COR-L47 (cell line): Measurements from ENCODE around the gene PCBP3.
"Not testable (repeated sequence)": the region's sequence is repeated elsewhere in the genome, so short reads cannot be mapped to it uniquely, and the experiment has no call there.

ENCODE experiments used
- DNase-seq: peaks from one replicate; lab custom pipeline; 2025; lab: John Stamatoyannopoulos, UW

Gene PCBP3

DNA sequence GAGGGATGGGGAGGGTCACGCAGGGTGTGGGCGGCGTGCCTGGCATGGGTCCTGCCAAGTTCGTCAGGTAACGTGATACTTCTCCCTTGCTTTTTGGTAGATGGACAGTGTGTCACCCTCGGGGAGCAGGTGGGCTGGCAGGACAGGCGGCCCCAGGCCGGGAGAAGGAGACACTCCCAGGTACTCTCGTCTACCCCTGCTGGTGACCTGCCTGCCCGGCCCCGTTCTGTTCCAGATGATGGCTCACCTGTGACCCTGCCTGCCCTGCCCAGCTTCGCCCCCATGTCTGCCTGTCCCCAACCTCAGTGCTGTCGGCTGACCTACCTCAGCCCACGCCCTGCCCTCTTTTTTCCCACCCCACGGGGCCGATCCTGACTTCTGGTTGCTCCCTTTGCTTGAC is 144.7 kb downstream of the PCBP3 start:
- no peak for DNase-seq

GRCh38 chr21:45788637-45789506 is 145.3 kb downstream of the PCBP3 start:
- no peak for DNase-seq

- no peak for DNase-seq
Observed at GRCh38 chr21:45790427-45790826, 146.9 kb downstream of the PCBP3 start.

DNA sequence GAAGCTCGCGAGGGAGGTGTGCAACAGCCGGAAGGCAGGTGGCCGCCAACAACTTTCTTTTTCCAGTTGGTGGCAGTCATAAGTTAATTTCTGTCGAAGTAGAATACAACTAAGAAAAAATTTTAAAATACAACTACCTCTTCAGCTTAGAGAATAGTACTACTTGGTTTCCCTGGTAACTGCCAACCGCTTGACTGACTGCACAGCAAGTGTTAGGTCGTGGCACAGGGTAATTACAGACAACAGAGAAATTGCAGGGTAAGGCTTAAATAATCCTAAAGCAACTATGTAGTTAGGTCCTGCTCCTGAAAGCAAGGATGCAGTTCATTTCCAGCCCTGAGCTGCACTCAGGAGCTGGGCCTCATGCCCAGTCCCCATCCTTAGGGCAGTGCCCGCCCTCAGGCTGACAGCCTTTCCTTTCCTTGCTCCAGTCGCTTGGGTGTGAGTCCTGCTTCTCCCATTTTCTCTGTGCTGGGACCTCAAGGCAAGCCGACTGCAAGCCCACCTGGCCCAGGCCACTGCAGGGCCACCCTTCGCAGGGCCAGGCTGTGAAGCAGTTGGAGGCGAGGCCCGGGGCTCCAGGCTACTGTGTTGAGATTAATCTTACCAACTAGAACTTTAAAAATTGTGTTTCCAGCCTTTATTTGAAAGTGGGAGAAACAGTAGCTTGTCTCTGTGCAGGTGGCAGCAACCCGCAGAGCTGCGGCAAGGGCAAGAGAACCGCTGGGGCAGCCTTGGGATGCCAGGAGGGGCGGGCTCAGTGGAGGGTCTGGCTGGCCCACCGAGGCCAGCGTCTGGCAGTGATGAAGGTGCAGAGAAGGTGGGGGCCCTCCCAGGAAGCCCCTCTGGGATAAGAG is 148.3 kb downstream of the PCBP3 start:
- peak; percentile 32 for DNase-seq

- no peak for DNase-seq
Observed at GRCh38 chr21:45792682-45793383, 149.3 kb downstream of the PCBP3 start.

GRCh38 chr21:45794027-45794426 is 150.5 kb downstream of the PCBP3 start:
- DNase-seq = no peak

- no peak for DNase-seq
Observed at GRCh38 chr21:45796003-45796402, 152.5 kb downstream of the PCBP3 start.

DNA sequence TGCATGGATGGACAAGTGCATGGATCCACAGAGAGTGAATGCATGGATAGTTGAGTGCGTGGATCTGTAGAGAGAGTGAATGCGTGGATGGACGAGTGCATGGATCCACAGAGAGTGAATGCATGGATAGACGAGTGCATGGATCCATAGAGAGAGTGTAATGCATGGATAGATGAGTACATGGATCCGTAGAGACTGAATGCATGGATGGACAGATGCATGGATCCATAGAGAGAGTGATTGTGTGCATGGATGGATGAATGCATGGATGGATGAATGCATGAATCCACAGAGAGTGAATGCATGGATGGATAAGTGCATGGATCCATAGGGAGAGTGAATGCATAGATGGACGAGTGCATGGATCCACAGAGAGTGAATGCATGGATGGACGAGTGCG is 153.8 kb downstream of the PCBP3 start:
- DNase-seq = no peak

GRCh38 chr21:45799765-45800338 is 156.3 kb downstream of the PCBP3 start:
- DNase-seq = no peak

- no peak for DNase-seq
Observed at GRCh38 chr21:45800339-45801080, 157.0 kb downstream of the PCBP3 start.

DNA sequence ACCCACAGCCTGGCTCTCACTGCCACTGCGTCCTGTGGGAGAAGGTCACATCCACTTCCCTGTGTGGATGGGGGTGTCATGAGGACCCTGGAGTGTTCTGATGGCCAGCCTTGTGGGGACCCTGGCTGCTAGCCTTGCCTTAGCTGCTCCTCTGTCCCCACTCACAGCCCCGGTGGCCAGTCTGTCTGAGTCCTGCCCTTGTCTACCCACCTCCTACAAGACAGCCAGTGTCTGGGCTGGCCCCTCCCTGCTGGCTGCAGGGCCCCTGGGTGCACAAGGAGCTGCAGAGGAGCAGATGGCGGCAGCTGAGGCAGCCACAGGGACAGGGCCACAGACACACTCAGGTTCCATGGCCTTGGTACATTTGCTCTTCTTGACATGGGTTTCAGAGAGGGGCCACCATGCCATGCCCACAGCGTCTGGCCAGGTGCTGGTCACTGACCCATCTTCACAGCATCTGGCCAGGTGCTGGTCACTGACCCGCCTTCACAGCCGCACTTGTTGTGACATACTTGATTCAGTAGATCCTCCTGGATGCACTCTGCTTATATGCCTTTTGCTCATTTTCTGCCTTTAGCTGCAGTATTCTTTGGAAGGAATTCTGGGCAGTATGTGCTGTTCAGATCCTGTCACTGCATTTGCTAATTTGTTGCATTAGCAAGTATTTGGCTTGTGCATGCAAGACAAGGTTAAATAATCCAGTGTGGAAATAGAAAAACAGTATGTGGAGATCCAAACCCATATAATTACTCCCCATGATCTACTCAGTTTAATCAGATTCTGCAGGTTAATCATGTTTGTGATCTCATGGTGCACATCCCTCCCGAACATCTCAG is 157.8 kb downstream of the PCBP3 start:
- no peak for DNase-seq

GRCh38 chr21:45801989-45802388 is 158.5 kb downstream of the PCBP3 start:
- DNase-seq = no peak

DNA sequence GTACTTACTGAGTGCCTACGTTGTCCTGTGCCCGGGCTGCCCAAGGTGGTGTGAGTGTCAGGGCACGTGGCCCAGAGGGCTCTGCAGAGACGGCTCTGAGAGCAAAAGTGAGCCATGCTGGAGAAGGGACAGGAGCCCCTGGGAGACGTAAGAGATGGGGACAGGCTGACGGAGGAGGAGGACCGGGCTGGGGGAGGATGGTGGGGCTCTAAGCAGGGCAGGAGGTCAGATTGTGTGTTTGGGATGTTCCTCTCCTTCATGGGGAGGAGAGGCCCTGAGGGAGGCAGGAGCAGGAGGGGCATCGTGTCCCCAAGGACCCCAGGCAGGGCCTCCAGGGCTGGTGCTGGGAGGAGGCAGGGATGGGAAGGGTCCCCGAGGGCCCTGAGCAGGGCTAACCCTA is 158.9 kb downstream of the PCBP3 start:
- no peak for DNase-seq

DNA sequence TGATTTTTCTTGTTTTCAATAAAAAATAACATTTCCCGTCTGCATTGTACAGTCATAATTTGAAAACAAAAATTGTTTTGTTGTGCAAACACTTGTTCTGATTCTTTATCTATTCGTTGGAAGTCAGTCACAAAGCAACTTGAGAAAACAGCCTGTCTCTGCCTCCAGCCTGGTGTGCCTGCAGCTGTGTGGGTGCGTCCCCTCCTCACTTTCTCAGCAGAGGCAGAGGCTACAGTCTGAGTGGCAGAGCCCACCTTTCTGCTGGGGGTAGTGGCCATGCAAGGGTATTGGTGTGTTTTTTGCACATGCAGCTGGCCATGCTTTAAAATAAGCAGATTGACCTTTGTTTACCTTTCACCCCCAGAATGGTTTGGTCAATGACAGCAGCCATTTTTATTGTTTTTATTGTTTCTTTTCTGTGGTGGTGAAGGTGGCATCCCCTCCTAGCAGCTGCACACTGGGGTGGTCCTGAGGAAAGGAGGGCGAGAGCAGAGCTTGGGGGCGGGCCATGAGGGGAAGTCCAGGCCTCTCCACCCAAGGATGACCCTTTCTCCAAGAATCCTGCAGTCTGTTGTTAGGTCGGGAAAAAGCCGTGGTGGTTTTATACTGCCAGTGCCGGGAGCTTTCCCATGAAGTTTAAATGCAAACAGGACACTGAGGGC is 159.6 kb downstream of the PCBP3 start:
- no peak for DNase-seq

DNA sequence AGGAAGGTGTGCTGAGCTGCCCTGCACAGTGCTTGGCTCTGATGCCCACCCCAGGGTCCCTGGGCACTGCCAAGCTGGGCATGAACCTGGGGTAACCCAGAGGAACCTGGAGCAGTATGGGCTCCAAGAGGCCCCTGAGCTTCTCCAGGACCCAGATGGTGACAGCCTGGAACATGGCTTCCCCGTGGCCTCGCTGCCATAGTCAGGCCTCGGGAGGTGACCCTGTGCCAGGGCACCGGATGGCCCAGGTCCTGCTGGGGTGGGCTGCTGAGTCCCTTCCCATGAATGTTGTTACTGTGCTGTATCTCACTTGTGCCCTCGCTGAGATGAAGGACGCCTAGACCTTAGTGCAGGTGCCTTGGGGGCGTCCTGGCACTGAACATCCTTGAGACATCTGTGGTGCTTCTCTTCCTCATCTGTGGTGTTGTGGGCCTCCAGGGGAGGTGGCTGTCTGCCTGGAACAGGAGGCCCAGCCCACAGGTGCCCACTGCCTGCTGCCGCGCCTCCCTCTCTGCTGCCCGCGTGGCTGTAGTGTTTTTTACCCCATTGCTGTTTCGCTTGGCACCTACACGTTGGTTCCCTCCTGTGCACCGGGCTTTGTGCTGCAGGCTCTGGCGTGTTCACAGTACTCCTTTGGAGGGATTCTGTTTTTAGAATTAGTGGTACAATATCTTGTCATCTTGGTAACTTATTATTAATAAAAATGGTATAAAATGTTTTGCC is 160.3 kb downstream of the PCBP3 start:
- DNase-seq = no peak

DNA sequence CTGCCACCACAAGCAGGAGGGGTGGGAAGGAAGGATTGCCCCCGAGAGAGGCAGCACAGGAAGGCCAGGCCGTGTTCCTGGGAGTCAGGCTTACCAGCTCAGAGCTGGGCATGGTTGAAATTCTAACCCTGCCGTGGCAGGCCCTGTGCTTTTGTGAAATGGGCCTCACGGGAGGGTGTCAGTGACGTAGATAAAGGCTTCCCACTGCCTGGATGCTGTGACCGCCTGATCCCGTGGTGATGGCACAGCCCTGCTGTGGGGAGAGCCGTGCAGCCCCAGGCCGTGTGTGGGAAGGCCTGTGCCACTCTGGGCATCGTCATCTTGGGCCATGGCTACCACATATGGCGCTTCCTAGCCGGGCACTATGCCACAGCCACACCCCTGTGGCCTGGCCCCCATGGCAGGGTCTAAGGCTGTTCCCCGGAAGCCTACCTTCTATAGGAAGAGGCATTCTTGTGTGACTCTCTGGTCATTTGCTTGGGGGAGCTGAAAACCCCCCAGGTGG is 161.3 kb downstream of the PCBP3 start:
- no peak for DNase-seq

DNA sequence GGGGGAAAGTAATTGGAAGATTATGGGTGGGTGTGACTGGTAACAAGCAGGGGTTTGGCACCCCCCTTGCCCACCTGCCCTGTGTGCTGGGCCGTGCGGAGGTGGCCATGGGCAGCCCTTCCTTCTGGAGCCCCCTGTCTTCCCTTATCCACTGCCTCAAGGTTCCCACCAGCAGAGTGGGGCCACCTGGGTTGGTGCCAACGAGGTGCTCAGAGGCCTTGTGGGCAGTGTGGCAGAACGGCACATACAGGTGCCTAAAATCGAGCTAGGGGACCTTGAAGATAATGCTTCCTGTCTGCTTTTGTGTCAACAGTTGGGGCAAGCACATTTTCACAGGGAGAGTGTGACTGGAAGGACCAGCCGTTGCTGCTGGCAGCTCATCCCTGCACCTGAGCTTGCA is 161.8 kb downstream of the PCBP3 start:
- DNase-seq = no peak

GRCh38 chr21:45806042-45806441 is 162.5 kb downstream of the PCBP3 start:
- no peak for DNase-seq

DNA sequence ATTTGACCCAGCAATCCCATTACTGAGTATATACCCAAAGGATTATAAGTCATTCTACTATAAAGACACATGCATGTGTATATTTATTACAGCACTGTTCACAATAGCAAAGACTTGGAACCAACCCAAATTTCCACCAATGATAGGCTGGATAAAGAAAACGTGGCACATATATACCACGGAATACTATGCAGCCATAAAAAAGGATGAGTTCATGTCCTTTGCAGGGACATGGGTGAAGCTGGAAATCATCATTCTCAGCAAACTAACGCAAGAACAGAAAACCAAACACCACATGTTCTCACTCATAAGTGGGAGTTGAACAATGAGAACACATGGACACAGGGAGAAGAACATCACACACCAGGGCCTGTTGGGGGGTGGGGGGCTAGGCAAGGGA is 165.1 kb downstream of the PCBP3 start:
- not testable (repeated sequence) for DNase-seq
